Stimulated activated CD4-positive, alpha-beta T cell treated with anti-CD3 and anti-CD28 coated beads, Interleukin-2, amount 100 ng/mL, for 4 hours (primary cell): ENCODE measurements around the gene DHX38.
A peak's percentile ranks its signal among the peaks of the same experiment; 100 is the strongest.
"Not testable (repeated sequence)": the region's sequence is repeated elsewhere in the genome, so short reads cannot be mapped to it uniquely, and the experiment has no call there.

Experiments
- DNase-seq: peaks from one replicate; pipeline ENCODE4 v3.0.0-alpha.2; 2020; ENCODE audit warnings: low read depth

Gene DHX38

GRCh38 chr16:72093448-72094265, at the start of gene DHX38, which contains the start of gene TXNL4B:
DHX38 (plus strand) TSS chr16:72093847; CDS start chr16:72096158, 2,311 bp downstream.
TXNL4B (minus strand) TSS chr16:72093620; CDS start chr16:72090749, 2,871 bp downstream.
- peak; percentile 91 for DNase-seq

GRCh38 chr16:72044296-72044695, 49.4 kb upstream of the DHX38 start:
- DNase-seq = no peak

GRCh38 chr16:72044825-72045359, 48.8 kb upstream of the DHX38 start:
- no peak for DNase-seq

GRCh38 chr16:72049110-72049509, 44.5 kb upstream of the DHX38 start:
- no peak for DNase-seq

GRCh38 chr16:72050769-72051464, 42.7 kb upstream of the DHX38 start:
- no peak for DNase-seq

GRCh38 chr16:72051818-72052217, 41.8 kb upstream of the DHX38 start:
- DNase-seq = no peak

- not testable (repeated sequence) for DNase-seq
Measured at GRCh38 chr16:72054254-72054847, 39.3 kb upstream of the DHX38 start, which contains the start of gene HP. HP (plus strand) TSS chr16:72054505; CDS start chr16:72054653, 148 bp downstream.

- DNase-seq = no peak
Measured at GRCh38 chr16:72055911-72056310, 37.7 kb upstream of the DHX38 start.

GRCh38 chr16:72057313-72057712, 36.3 kb upstream of the DHX38 start:
- DNase-seq = not testable (repeated sequence)

- not testable (repeated sequence) for DNase-seq
Measured at GRCh38 chr16:72059060-72059459, 34.6 kb upstream of the DHX38 start.

- DNase-seq = no peak
Measured at GRCh38 chr16:72060405-72060804, 33.2 kb upstream of the DHX38 start.

- no peak for DNase-seq
Measured at GRCh38 chr16:72061564-72061963, 32.1 kb upstream of the DHX38 start.

GRCh38 chr16:72064361-72064894, 29.2 kb upstream of the DHX38 start:
- no peak for DNase-seq

GRCh38 chr16:72066747-72067146, 26.9 kb upstream of the DHX38 start:
- no peak for DNase-seq

- no peak for DNase-seq
Measured at GRCh38 chr16:72068930-72069329, 24.7 kb upstream of the DHX38 start.

GRCh38 chr16:72072514-72073342, 20.9 kb upstream of the DHX38 start:
- no peak for DNase-seq

GRCh38 chr16:72073560-72074230, 20.0 kb upstream of the DHX38 start:
- no peak for DNase-seq

GRCh38 chr16:72075067-72075466, 18.6 kb upstream of the DHX38 start:
- DNase-seq = not testable (repeated sequence)

GRCh38 chr16:72076991-72077706, 16.5 kb upstream of the DHX38 start:
- not testable (repeated sequence) for DNase-seq
